ENCODE results near the gene CABS1. TPM values are rescaled to one million over a fixed set of nuclear protein-coding genes. Genes with fewer than 3 reads are reported as not detected.

The CABS1 gene
- total RNA-seq, 1 experiment from 2014 or later: not detected

GRCh38 chr4:70382691-70383181 lies 48.0 kb downstream of the CABS1 start, which contains the start of gene SMR3B:
Gene SMR3B, plus strand, starts transcription at chr4:70383131. Its CDS starts 1,380 bp downstream, at chr4:70384511.
- DNase-seq (ENCODE audit: low spot score) (no peak), ATAC-seq (no peak)
- Mint-ChIP-seq H3K9me3 (no peaks in the 10 kb centered on the region), H3K4me3 (no peak within 1 kb of the TSS), H3K4me1 (no peaks in the 10 kb centered on the region), H3K27me3 (ENCODE audit: low read depth) (no peaks in the 10 kb centered on the region), H3K27ac (no peak within 1 kb of the TSS), H3K36me3 (no peaks in the 10 kb centered on the region)
- TF ChIP-seq GRHL2 (CRISPR knock-in tag; IDR thresholded peaks at IDR 0.05; ENCODE audit: insufficient replicate concordance, severe bottlenecking) (no peak), ETV6 (CRISPR knock-in tag; IDR thresholded peaks at IDR 0.05) (no peak), JAZF1 (CRISPR knock-in tag; IDR thresholded peaks at IDR 0.05) (no peak)
- POLR2A ChIA-PET: no interaction called here
- CTCF ChIA-PET: no interaction called here

Other genes with a start within 250 kb of the CABS1 start
- not detected in 3 replicates for gene PRR27, start 180.7 kb upstream of the CABS1 start, total RNA-seq (2021)
- not detected in 3 replicates for gene ODAM, start 139.3 kb upstream of the CABS1 start, total RNA-seq (2021)
- not detected in 3 replicates for gene FDCSP, start 108.9 kb upstream of the CABS1 start, total RNA-seq (2021)
- not detected in 3 replicates for gene CSN3, start 92.4 kb upstream of the CABS1 start, total RNA-seq (2021)
- not detected in 3 replicates for gene SMR3A, start 25.8 kb downstream of the CABS1 start, total RNA-seq (2021)
- not detected in 3 replicates for gene SMR3B, start 48.1 kb downstream of the CABS1 start, total RNA-seq (2021)
- gene OPRPN, start 63.0 kb downstream of the CABS1 start, total RNA-seq (2021): not detected in 3 replicates
- gene MUC7, start 137.2 kb downstream of the CABS1 start, total RNA-seq (2021): not detected in 3 replicates
- not detected in 3 replicates for gene AMTN, start 183.6 kb downstream of the CABS1 start, total RNA-seq (2021)